HepG2 (cell line): ENCODE data around the gene CARHSP1. TPM values are rescaled to one million over a fixed set of nuclear protein-coding genes. Genes with fewer than 3 reads are reported as not detected.

Source experiments
- ATAC-seq: fragments of 200-7000 bp; cut with Tn5 transposase; 3 replicates; pipeline ENCODE4 v1.9.1; 2020; ENCODE audit warnings: mild to moderate bottlenecking, moderate library complexity
- BruUV-seq: library from RNA; stranded (reverse); fragments of 400-500 nt; replicated peaks from 2 replicates; lab custom pipeline; 2021; lab: Mats Ljungman, UMichigan
- CTCF ChIA-PET: fragments of 300-600 bp; formaldehyde crosslinking; extraction: SDS; loops from one replicate; lab custom pipeline; 2021; ENCODE audit warnings: low total read pairs, inconsistent platforms, low intra/inter-chr PET ratio; lab: Yijun Ruan, JAX
- POLR2A ChIA-PET: fragments of 350-600 bp; sonication (Branson Sonifier 250); formaldehyde crosslinking; loops from one replicate; lab custom pipeline; 2020; ENCODE audit warnings: antibody characterized with exemption, inconsistent platforms; lab: Yijun Ruan, JAX
- DNase-seq: peaks from one replicate; pipeline ENCODE4 v3.0.0-alpha.2; 2015; ENCODE audit warnings: low spot score
- FAIRE-seq: peaks from 3 replicates; lab custom pipeline; 2011; peaks lifted over from hg19 to GRCh38; lab: Jason Lieb, UNC
- H2AFZ ChIP-seq: one replicate; pipeline ENCODE4 v1.6.1; 2011; ENCODE audit warnings: low read length, inconsistent platforms
- H3K27ac ChIP-seq: fragments of 300-600 bp; 3 replicates; pipeline ENCODE4 v1.8.0; 2011; ENCODE audit warnings: mixed run types, mild to moderate bottlenecking, mixed read lengths, low read length, inconsistent platforms; ENCODE audit not compliant: insufficient read depth; ENCODE audit errors: extremely low read length
- H3K27me3 ChIP-seq, 2 experiments: fragments of 200-600 bp in 1 of 2; 2 replicates in 1 of 2; 3 replicates in 1 of 2; pipeline versions ENCODE4 v1.6.0 to v1.8.0; 2011; ENCODE audit warnings: low read length in 2 of 2, mild to moderate bottlenecking in 2 of 2, moderate library complexity in 2 of 2, inconsistent platforms in 1 of 2; ENCODE audit not compliant: insufficient read depth in 2 of 2, control insufficient read depth in 1 of 2
- H3K36me3 ChIP-seq, 2 experiments: fragments of 200-600 bp in 1 of 2; replicated peaks in 1 of 2; 2 replicates in 1 of 2; 3 replicates in 1 of 2; pipeline versions ENCODE4 v1.5.1 to v1.8.0; 2011; ENCODE audit warnings: low read length in 2 of 2, inconsistent platforms in 1 of 2; ENCODE audit not compliant: insufficient read depth in 2 of 2, control insufficient read depth in 1 of 2
- H3K4me1 ChIP-seq: 2 replicates; pipeline ENCODE4 v1.5.1; 2012; ENCODE audit warnings: low read length, inconsistent platforms; ENCODE audit not compliant: insufficient read depth
- H3K4me2 ChIP-seq: 2 replicates; pipeline ENCODE4 v1.6.0; 2011; ENCODE audit warnings: low read depth, low read length, inconsistent platforms
- H3K4me3 ChIP-seq, 3 experiments: fragments of 200-600 bp in 1 of 3; sonication (generic), shearing (Covaris generic) in 1 of 3; replicated peaks in 1 of 3; 2 replicates each; pipeline ENCODE4 v1.5.1; 2011 to 2016; ENCODE audit warnings: low read length in 3 of 3, inconsistent platforms in 2 of 3, low read depth in 2 of 3, mild to moderate bottlenecking in 2 of 3, control low read depth in 1 of 3, mixed read lengths in 1 of 3; ENCODE audit not compliant: insufficient read depth in 1 of 3
- H3K79me2 ChIP-seq: one replicate; pipeline ENCODE4 v1.6.1; 2011; ENCODE audit warnings: low read length, inconsistent platforms; ENCODE audit not compliant: insufficient read depth
- H3K9ac ChIP-seq: 2 replicates; pipeline ENCODE4 v1.6.0; 2011; ENCODE audit warnings: mild to moderate bottlenecking, low read depth, low read length, inconsistent platforms; ENCODE audit not compliant: insufficient read depth
- H3K9me3 ChIP-seq: 2 replicates; pipeline ENCODE4 v1.5.1; 2012; ENCODE audit warnings: mild to moderate bottlenecking, low read length
- H4K20me1 ChIP-seq: 2 replicates; pipeline ENCODE4 v1.6.0; 2011; ENCODE audit warnings: inconsistent platforms, mild to moderate bottlenecking, low read length, moderate library complexity; ENCODE audit not compliant: insufficient read depth
- ARNT2 ChIP-seq: sonication (generic); formaldehyde crosslinking; IDR thresholded peaks from 2 replicates; pipeline ENCODE4 v1.8.0; 2022; ENCODE audit warnings: mild to moderate bottlenecking, low read depth, missing genetic modification reagents, moderate library complexity
- ELF1 ChIP-seq: sonication (generic); formaldehyde crosslinking; IDR thresholded peaks from 2 replicates; pipeline ENCODE4 v1.4.0; 2020; ENCODE audit warnings: missing genetic modification reagents
- JUND ChIP-seq: sonication (generic); formaldehyde crosslinking; IDR thresholded peaks from 2 replicates; pipeline ENCODE4 v1.8.0; 2022; ENCODE audit warnings: mild to moderate bottlenecking, missing genetic modification reagents
- KDM5B ChIP-seq: sonication (generic); formaldehyde crosslinking; IDR thresholded peaks from 2 replicates; pipeline ENCODE4 v1.4.0; 2020; ENCODE audit warnings: missing genetic modification reagents, mild to moderate bottlenecking, borderline replicate concordance
- MEF2D ChIP-seq: sonication (generic); formaldehyde crosslinking; IDR thresholded peaks from 2 replicates; pipeline ENCODE4 v1.5.1; 2020; ENCODE audit warnings: mild to moderate bottlenecking, missing genetic modification reagents
- NRL ChIP-seq: sonication (generic); formaldehyde crosslinking; IDR thresholded peaks from 2 replicates; pipeline ENCODE4 v1.5.0; 2020; ENCODE audit warnings: missing genetic modification reagents, mild to moderate bottlenecking, moderate library complexity, borderline replicate concordance
- PTBP1 ChIP-seq: fragments of 200-400 bp; formaldehyde crosslinking; IDR thresholded peaks from 2 replicates; pipeline ENCODE4 v1.6.1; 2018; ENCODE audit warnings: low read length, low read depth; ENCODE audit not compliant: poor library complexity, severe bottlenecking
- SALL1 ChIP-seq: sonication (generic); formaldehyde crosslinking; IDR thresholded peaks from 2 replicates; pipeline ENCODE4 v1.8.0; 2022; ENCODE audit warnings: mild to moderate bottlenecking, missing genetic modification reagents
- ZBTB7A ChIP-seq: sonication (generic); formaldehyde crosslinking; IDR thresholded peaks from 2 replicates; pipeline ENCODE4 v1.8.0; 2022; ENCODE audit warnings: mild to moderate bottlenecking, missing genetic modification reagents
- ZFP36 ChIP-seq: fragments of 150-350 bp; IDR thresholded peaks from 2 replicates; pipeline ENCODE4 v1.6.1; 2018; ENCODE audit warnings: borderline replicate concordance, low read length, low read depth; ENCODE audit not compliant: partially characterized antibody
- ZNF224 ChIP-seq: sonication (generic); formaldehyde crosslinking; IDR thresholded peaks from 2 replicates; pipeline ENCODE4 v1.5.0; 2020; ENCODE audit warnings: mild to moderate bottlenecking, missing genetic modification reagents
- ZNF331 ChIP-seq: sonication (generic); formaldehyde crosslinking; IDR thresholded peaks from 2 replicates; pipeline ENCODE4 v1.4.0; 2020; ENCODE audit warnings: missing genetic modification reagents
- ZNF501 ChIP-seq: sonication (generic); formaldehyde crosslinking; IDR thresholded peaks from 2 replicates; pipeline ENCODE4 v1.5.1; 2020; ENCODE audit warnings: mild to moderate bottlenecking, moderate library complexity, missing genetic modification reagents
- WGBS: methylation state at CpG from one replicate; pipeline ENCODE4 v1.1.6; 2017; ENCODE audit warnings: low lambda C conversion rate; 5-methylcytosine and 5-hydroxymethylcytosine counted together
- in situ Hi-C: cut with HindIII; loops from 2 replicates; pipeline ENCODE4 v1.10.0; 2017; ENCODE audit warnings: low pct_unique_long_range_greater_than_20kb; ENCODE audit not compliant: extremely low pct_ligation_motif_present
- intact Hi-C: fragments of 100-400 bp; cut with micrococcal nuclease; formaldehyde crosslinking; loops from one replicate; pipeline ENCODE4 v1.10.0; 2022; ENCODE audit not compliant: unreplicated experiment
- polyA plus RNA-seq, 8 experiments: library from polyadenylated mRNA; depleted of rRNA in 3 of 8; stranded (reverse) in 7 of 8; unstranded in 1 of 8; fragments of >200 nt; fragmentation: Illumina TruSeq in 4 of 8; extraction: Trizol in 4 of 8; gene quantifications; 2 replicates each; pipeline versions ENCODE4 v1.2.1 to v1.2.3, GENCODE V29; 2011 to 2016; ENCODE audit warnings: low read depth in 4 of 8, missing spikeins in 1 of 8, mixed read lengths in 1 of 8; ENCODE audit not compliant: insufficient read depth in 1 of 8
- total RNA-seq, 5 experiments: library from RNA; depleted of rRNA; stranded (reverse); fragments of >200 nt; fragmentation: Illumina TruSeq; extraction: Trizol; gene quantifications; 2 replicates each; pipeline ENCODE4 v1.2.3, GENCODE V29; 2016; ENCODE audit warnings: low read depth in 1 of 5
- TF ChIP-seq, protein P1 (sequence below): sonication (generic); formaldehyde crosslinking; IDR thresholded peaks from 2 replicates; pipeline ENCODE4 v1.5.1; 2020; ENCODE audit warnings: mild to moderate bottlenecking, missing genetic modification reagents, moderate library complexity
- TF ChIP-seq, protein P2 (sequence below): sonication (generic); formaldehyde crosslinking; IDR thresholded peaks from 2 replicates; pipeline ENCODE4 v1.8.1; 2022; ENCODE audit warnings: low read depth, mild to moderate bottlenecking, missing genetic modification reagents

The CARHSP1 gene
- total and polyA plus RNA-seq, 2 of the 13 experiments (the other 11 are each of a cell fraction or from before 2014, with no cell fraction given), result 173 to 345 TPM

GRCh38 chr16:8877894-8878522, 9.2 kb upstream of the CARHSP1 start:
- no peak overlapping the region for H3K9ac ChIP-seq
- in situ Hi-C loops (loop anchor here (25.0 kb wide), 1 partner anchor 216 kb away; the partner anchor contains the start of gene ABAT), intact Hi-C loops (no loop called here)
- no peaks in the 10 kb centered on the region for H3K9me3 ChIP-seq
- no peak for ATAC-seq
- 0 out of 2 replicates have a peak, but pooled peaks have one; percentile 62 for TF ChIP-seq ZNF224 (CRISPR knock-in tag)
- TF ChIP-seq PTBP1, result no peak
- TF ChIP-seq ZFP36, result peak; percentile 83
- TF ChIP-seq, protein P1, sequence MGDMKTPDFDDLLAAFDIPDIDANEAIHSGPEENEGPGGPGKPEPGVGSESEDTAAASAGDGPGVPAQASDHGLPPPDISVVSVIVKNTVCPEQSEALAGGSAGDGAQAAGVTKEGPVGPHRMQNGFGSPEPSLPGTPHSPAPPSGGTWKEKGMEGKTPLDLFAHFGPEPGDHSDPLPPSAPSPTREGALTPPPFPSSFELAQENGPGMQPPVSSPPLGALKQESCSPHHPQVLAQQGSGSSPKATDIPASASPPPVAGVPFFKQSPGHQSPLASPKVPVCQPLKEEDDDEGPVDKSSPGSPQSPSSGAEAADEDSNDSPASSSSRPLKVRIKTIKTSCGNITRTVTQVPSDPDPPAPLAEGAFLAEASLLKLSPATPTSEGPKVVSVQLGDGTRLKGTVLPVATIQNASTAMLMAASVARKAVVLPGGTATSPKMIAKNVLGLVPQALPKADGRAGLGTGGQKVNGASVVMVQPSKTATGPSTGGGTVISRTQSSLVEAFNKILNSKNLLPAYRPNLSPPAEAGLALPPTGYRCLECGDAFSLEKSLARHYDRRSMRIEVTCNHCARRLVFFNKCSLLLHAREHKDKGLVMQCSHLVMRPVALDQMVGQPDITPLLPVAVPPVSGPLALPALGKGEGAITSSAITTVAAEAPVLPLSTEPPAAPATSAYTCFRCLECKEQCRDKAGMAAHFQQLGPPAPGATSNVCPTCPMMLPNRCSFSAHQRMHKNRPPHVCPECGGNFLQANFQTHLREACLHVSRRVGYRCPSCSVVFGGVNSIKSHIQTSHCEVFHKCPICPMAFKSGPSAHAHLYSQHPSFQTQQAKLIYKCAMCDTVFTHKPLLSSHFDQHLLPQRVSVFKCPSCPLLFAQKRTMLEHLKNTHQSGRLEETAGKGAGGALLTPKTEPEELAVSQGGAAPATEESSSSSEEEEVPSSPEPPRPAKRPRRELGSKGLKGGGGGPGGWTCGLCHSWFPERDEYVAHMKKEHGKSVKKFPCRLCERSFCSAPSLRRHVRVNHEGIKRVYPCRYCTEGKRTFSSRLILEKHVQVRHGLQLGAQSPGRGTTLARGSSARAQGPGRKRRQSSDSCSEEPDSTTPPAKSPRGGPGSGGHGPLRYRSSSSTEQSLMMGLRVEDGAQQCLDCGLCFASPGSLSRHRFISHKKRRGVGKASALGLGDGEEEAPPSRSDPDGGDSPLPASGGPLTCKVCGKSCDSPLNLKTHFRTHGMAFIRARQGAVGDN (CRISPR knock-in tag), result peak; percentile 36; the same call in 1 of the 2 replicates
- peak; percentile 24; the same call in 1 of the 2 replicates for TF ChIP-seq JUND (CRISPR knock-in tag)
- TF ChIP-seq ZNF501 (CRISPR knock-in tag), result 0 out of 2 replicates have a peak, but pooled peaks have one; percentile 14
- TF ChIP-seq ZNF331, result no peak
- TF ChIP-seq, protein P2, sequence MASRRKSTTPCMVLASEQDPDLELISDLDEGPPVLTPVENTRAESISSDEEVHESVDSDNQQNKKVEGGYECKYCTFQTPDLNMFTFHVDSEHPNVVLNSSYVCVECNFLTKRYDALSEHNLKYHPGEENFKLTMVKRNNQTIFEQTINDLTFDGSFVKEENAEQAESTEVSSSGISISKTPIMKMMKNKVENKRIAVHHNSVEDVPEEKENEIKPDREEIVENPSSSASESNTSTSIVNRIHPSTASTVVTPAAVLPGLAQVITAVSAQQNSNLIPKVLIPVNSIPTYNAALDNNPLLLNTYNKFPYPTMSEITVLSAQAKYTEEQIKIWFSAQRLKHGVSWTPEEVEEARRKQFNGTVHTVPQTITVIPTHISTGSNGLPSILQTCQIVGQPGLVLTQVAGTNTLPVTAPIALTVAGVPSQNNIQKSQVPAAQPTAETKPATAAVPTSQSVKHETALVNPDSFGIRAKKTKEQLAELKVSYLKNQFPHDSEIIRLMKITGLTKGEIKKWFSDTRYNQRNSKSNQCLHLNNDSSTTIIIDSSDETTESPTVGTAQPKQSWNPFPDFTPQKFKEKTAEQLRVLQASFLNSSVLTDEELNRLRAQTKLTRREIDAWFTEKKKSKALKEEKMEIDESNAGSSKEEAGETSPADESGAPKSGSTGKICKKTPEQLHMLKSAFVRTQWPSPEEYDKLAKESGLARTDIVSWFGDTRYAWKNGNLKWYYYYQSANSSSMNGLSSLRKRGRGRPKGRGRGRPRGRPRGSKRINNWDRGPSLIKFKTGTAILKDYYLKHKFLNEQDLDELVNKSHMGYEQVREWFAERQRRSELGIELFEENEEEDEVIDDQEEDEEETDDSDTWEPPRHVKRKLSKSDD (CRISPR knock-in tag), result 0 out of 2 replicates have a peak, but pooled peaks have one; percentile 33
- 0 out of 2 replicates have a peak, but pooled peaks have one; percentile 12 for TF ChIP-seq ZBTB7A
- TF ChIP-seq ELF1 (CRISPR knock-in tag), result no peak
- TF ChIP-seq ARNT2 (CRISPR knock-in tag), result 0 out of 2 replicates have a peak, but pooled peaks have one; percentile 6
- TF ChIP-seq SALL1, result peak; percentile 50; the same call in 1 of the 2 replicates
- 0 out of 2 replicates have a peak, but pooled peaks have one; percentile 25 for TF ChIP-seq NRL (CRISPR knock-in tag)
- TF ChIP-seq MEF2D (CRISPR knock-in tag), result no peak
- no peak for TF ChIP-seq KDM5B (CRISPR knock-in tag)
- no peaks in the 10 kb centered on the region for H4K20me1 ChIP-seq
- no peak for DNase-seq
- H3K4me1 ChIP-seq, result peaks cover 81% of the 10 kb centered on the region
- H3K27me3 ChIP-seq, result peaks cover 0 to 8% of the 10 kb centered on the region in 2 experiments; a peak in 2 of 5 replicates
- H3K36me3 ChIP-seq, result no peaks in the 10 kb centered on the region
- no TSS peak for BruUV-seq
- H3K4me2 ChIP-seq, result peak overlapping the region; percentile 51
- H3K79me2 ChIP-seq, result no peaks in the 10 kb centered on the region
- no peak overlapping the region for H3K4me3 ChIP-seq
- ChIA-PET POLR2A (interaction anchor here (1.1 to 14.5 kb wide), 3 partner anchors 10 to 24 kb away, joined by 3 to 235 read pairs (median 3); partner anchors contain the start of gene CARHSP1), CTCF (no interaction called here)
- H2AFZ ChIP-seq, result no peak overlapping the region
- WGBS, result 17% methylated on average over 8 of the region's 8 CpGs
- H3K27ac ChIP-seq, result no peak overlapping the region
- FAIRE-seq, result no peak
